Body of pancreas (tissue), 4 donors: ENCODE results near the gene RAPH1. TPM values are rescaled to one million over a fixed set of nuclear protein-coding genes. Genes with fewer than 3 reads are reported as not detected.

Experiments
- ATAC-seq: fragments of 150-250 bp; one replicate; pipeline ENCODE4 v1.9.1; 2016
- DNase-seq, 4 donors: peaks; one replicate each; pipeline ENCODE4 v3.0.0-alpha.2; 2019
- H3K27ac ChIP-seq, 4 donors: fragments of 200-600 bp; sonication (generic); 1 replicate in 3 of 4; 2 replicates in 1 of 4; pipeline versions ENCODE4 v1.5.1 to v1.6.1; 2016 to 2019; ENCODE audit warnings: mild to moderate bottlenecking in 1 of 4, mixed read lengths in 1 of 4, moderate library complexity in 1 of 4
- H3K27me3 ChIP-seq, 2 donors: fragments of 200-600 bp; sonication (generic); one replicate each; pipeline ENCODE4 v1.6.0; 2016; ENCODE audit warnings: mild to moderate bottlenecking in 1 of 2
- H3K36me3 ChIP-seq, 2 donors: fragments of 200-600 bp; sonication (generic); replicated peaks in 1 of 2; 2 replicates each; pipeline ENCODE4 v1.5.1; 2016; ENCODE audit warnings: low read depth in 2 of 2; ENCODE audit not compliant: insufficient read depth in 1 of 2
- H3K4me1 ChIP-seq: fragments of 200-600 bp; sonication (generic); one replicate; pipeline ENCODE4 v1.6.0; 2016
- H3K4me3 ChIP-seq, 2 donors: fragments of 200-600 bp; sonication (generic); 1 replicate in 1 of 2; 2 replicates in 1 of 2; pipeline ENCODE4 v1.5.1; 2016 to 2019
- H3K9me3 ChIP-seq, 3 donors: fragments of 200-600 bp; sonication (generic); 1 replicate in 2 of 3; 2 replicates in 1 of 3; pipeline ENCODE4 v1.5.1; 2016
- POLR2A ChIP-seq, 3 donors: fragments of 450-650 bp; IDR thresholded peaks; one replicate each; pipeline ENCODE4 v1.6.1; 2016; ENCODE audit warnings: antibody characterized with exemption in 3 of 3, mild to moderate bottlenecking in 2 of 3
- WGBS, 2 donors: methylation state at CpG; one replicate each; pipeline ENCODE4 v1.1.5; 2017; 5-methylcytosine and 5-hydroxymethylcytosine counted together
- intact Hi-C: fragments of 100-400 bp; cut with DNase I; formaldehyde crosslinking; loops from one replicate; pipeline ENCODE4 v1.15.1; 2023
- total RNA-seq, 2 donors: library from RNA; depleted of rRNA; stranded (reverse); fragments of >200 nt; gene quantifications; one replicate each; pipeline ENCODE4 v1.1.0, GENCODE V29; 2016
- TF ChIP-seq, protein P1 (sequence below), 7 experiments: fragments of 450-650 bp in 4 of 7; fragments of 200-600 bp in 3 of 7; sonication (generic) in 3 of 7; IDR thresholded peaks; one replicate each; pipeline ENCODE4 v1.5.1; 2016 to 2019; ENCODE audit warnings: antibody characterized with exemption in 7 of 7

Gene RAPH1, protein sequence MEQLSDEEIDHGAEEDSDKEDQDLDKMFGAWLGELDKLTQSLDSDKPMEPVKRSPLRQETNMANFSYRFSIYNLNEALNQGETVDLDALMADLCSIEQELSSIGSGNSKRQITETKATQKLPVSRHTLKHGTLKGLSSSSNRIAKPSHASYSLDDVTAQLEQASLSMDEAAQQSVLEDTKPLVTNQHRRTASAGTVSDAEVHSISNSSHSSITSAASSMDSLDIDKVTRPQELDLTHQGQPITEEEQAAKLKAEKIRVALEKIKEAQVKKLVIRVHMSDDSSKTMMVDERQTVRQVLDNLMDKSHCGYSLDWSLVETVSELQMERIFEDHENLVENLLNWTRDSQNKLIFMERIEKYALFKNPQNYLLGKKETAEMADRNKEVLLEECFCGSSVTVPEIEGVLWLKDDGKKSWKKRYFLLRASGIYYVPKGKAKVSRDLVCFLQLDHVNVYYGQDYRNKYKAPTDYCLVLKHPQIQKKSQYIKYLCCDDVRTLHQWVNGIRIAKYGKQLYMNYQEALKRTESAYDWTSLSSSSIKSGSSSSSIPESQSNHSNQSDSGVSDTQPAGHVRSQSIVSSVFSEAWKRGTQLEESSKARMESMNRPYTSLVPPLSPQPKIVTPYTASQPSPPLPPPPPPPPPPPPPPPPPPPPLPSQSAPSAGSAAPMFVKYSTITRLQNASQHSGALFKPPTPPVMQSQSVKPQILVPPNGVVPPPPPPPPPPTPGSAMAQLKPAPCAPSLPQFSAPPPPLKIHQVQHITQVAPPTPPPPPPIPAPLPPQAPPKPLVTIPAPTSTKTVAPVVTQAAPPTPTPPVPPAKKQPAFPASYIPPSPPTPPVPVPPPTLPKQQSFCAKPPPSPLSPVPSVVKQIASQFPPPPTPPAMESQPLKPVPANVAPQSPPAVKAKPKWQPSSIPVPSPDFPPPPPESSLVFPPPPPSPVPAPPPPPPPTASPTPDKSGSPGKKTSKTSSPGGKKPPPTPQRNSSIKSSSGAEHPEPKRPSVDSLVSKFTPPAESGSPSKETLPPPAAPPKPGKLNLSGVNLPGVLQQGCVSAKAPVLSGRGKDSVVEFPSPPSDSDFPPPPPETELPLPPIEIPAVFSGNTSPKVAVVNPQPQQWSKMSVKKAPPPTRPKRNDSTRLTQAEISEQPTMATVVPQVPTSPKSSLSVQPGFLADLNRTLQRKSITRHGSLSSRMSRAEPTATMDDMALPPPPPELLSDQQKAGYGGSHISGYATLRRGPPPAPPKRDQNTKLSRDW
- 10 to 100 TPM; 11.9 TPM for total RNA-seq

DNA sequence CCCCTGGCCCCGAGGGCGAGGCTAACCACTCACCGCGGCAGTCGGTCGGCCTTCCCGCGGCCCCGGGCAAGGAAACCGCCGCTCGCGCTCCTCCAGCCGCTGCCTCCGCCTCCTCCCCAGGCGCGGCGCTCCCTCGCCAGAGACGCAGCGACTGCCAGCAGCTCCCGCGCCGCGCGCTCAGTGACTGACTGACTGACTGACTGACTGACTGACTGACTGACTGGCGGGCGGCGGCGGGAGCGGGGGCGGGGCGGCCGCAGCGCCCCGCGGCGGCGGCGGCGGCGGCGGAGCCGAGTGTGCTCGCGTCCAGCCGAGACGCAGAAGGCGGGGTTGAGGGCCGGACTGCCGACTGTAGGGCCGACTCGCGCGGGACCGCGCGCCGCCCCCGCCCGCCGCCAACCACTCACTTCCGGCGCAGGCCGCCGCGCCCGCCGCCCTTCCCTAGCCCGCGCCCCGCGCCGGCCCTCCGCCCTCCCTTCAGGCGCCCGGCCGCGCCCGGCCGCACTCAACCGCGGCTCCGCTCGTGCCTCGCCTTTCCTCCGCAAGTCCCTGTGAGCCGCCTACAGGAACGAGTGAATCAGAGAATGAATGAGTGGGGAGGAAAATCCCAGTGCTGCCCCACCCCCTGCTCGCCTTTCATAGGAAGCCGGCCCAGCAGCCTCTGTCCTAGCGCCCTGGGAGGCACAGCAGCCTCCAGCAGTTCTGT, at the start of gene RAPH1:
RAPH1 (minus strand) TSS at position 224 of the 706 bp plus-strand sequence. CDS start 39,948 bp downstream, outside the sequence.
- H3K27ac ChIP-seq, result peak within 1 kb of the TSS; percentile 83 to 94 (median 88)
- H3K9me3 ChIP-seq, result no peaks in the 10 kb centered on the region
- intact Hi-C loops, result no loop called here
- DNase-seq (peak; percentile 83 to 92 (median 88)), ATAC-seq (peak; percentile 95)
- TF ChIP-seq, protein P1, sequence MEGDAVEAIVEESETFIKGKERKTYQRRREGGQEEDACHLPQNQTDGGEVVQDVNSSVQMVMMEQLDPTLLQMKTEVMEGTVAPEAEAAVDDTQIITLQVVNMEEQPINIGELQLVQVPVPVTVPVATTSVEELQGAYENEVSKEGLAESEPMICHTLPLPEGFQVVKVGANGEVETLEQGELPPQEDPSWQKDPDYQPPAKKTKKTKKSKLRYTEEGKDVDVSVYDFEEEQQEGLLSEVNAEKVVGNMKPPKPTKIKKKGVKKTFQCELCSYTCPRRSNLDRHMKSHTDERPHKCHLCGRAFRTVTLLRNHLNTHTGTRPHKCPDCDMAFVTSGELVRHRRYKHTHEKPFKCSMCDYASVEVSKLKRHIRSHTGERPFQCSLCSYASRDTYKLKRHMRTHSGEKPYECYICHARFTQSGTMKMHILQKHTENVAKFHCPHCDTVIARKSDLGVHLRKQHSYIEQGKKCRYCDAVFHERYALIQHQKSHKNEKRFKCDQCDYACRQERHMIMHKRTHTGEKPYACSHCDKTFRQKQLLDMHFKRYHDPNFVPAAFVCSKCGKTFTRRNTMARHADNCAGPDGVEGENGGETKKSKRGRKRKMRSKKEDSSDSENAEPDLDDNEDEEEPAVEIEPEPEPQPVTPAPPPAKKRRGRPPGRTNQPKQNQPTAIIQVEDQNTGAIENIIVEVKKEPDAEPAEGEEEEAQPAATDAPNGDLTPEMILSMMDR (IDR thresholded peaks at IDR 0.05), result peak in 2 of 7 experiments; percentile 25 to 38
- peak; percentile 33 to 77 (median 70) for TF ChIP-seq POLR2A (IDR thresholded peaks at IDR 0.05)
- H3K27me3 ChIP-seq, result no peaks in the 10 kb centered on the region
- 0% methylated on average over 70 of the region's 92 CpGs; no CpG with 5 or more reads in 1 of the 2 donors for WGBS, 2 donors
- H3K4me3 ChIP-seq, result peak within 1 kb of the TSS; percentile 89 to 95
- H3K36me3 ChIP-seq, result no peaks in the 10 kb centered on the region
- H3K4me1 ChIP-seq, result peaks cover 11% of the 10 kb centered on the region

DNA sequence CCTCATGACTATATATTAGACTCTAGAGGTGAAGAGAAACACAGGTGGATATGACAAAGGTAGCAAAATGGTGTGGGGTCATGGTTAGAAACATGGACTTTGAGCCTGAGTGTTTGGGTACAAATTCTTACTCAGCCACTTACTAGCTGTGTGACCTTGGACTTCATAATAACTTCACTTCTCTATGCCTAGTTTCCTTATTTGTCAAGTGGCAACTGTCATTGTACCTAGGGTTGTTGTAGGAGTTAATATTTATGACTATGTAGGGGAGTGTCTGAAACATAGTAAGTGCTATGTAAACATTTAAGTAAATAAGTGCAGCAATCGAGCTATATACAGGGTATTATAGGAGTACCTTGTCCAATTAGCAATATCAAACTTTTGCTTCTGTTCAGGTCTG, 49.7 kb upstream of the RAPH1 start:
- Histone ChIP-seq H3K27ac (no peak overlapping the region), H3K4me3 (no peak overlapping the region), H3K36me3 (no peaks in the 10 kb centered on the region), H3K4me1 (peaks cover 32% of the 10 kb centered on the region), H3K27me3 (no peaks in the 10 kb centered on the region), H3K9me3 (no peaks in the 10 kb centered on the region)
- DNase-seq (no peak), ATAC-seq (no peak)
- intact Hi-C loops, result no loop called here
- 26 to 43% methylated on average over 1 of the region's 1 CpG for WGBS, 2 donors
- TF ChIP-seq, protein P1 (IDR thresholded peaks at IDR 0.05), result no peak
- no peak for TF ChIP-seq POLR2A (IDR thresholded peaks at IDR 0.05)

DNA sequence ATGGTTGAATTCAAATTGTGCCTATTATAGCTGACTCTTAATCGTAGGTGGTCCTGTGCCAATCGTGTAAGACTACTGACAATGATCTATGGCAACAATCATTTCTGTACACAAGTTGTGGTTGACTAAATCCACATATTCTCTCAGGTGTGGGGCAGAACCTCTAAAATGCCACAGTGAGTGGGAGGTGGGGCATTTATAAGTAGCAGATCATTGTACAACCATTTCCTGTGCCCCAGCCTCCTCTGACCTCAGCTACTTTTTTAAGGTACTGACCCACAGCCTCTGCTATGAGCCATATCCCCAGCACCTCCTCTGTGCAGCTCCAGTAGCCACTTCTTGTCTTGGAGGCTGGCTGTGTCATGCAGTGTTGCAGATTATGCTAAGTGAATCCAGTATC, 48.6 kb upstream of the RAPH1 start:
- Histone ChIP-seq H3K27ac (no peak overlapping the region), H3K4me3 (no peak overlapping the region), H3K9me3 (no peaks in the 10 kb centered on the region), H3K4me1 (peaks cover 42% of the 10 kb centered on the region), H3K27me3 (no peaks in the 10 kb centered on the region), H3K36me3 (no peaks in the 10 kb centered on the region)
- no peak for TF ChIP-seq POLR2A (IDR thresholded peaks at IDR 0.05)
- TF ChIP-seq, protein P1 (IDR thresholded peaks at IDR 0.05), result no peak
- 75 to 80% methylated on average over 2 of the region's 2 CpGs for WGBS, 2 donors
- DNase-seq, result no peak
- no peak for ATAC-seq
- intact Hi-C loops, result no loop called here

DNA sequence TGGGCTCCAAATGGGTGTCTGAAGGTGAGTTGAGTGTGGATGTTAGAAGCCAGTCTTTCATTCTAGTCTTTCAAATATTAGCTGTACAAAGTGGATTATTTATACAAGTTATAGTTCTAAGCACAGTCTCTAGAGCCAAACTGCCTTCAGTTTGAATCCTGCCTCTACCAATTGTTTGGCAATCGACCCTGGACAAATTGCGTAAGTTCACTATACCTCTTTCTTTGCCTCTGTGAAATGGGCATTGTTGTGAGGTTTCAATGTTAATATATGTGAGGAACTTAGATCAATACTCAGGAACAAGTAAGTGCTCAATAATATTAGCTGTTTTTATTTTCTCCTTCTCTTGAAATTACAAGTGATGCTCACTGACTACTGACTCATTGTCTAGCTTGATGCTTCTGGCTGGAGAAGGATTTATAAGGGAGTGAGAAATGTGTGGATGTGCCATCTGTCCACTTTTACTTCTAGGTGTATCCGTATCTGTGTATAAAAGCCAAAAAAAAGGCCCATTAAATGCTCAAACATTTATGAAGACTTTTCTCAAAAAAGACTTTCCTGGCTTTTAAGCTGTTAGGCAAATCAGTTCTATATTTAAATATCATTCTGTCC, 48.1 kb upstream of the RAPH1 start:
- H3K9me3 ChIP-seq, result no peaks in the 10 kb centered on the region
- peaks cover 48% of the 10 kb centered on the region for H3K4me1 ChIP-seq
- no peaks in the 10 kb centered on the region for H3K27me3 ChIP-seq
- no peak for DNase-seq
- intact Hi-C loops, result no loop called here
- WGBS, 2 donors, result 93 to 97% methylated on average over 3 of the region's 3 CpGs
- TF ChIP-seq POLR2A (IDR thresholded peaks at IDR 0.05), result no peak
- TF ChIP-seq, protein P1 (IDR thresholded peaks at IDR 0.05), result no peak
- no peak overlapping the region for H3K4me3 ChIP-seq
- H3K27ac ChIP-seq, result peak overlapping the region in 1 of 4 donors; percentile 41
- no peaks in the 10 kb centered on the region for H3K36me3 ChIP-seq
- no peak for ATAC-seq
